GM18526 (cell line): ENCODE data around the gene DMXL2.

Experiments used
- POLR2A ChIP-seq: IDR thresholded peaks from 3 replicates; pipeline ENCODE4 v1.6.1; 2011; ENCODE audit not compliant: insufficient read length; ENCODE audit errors: extremely low read depth

The DMXL2 gene

DNA sequence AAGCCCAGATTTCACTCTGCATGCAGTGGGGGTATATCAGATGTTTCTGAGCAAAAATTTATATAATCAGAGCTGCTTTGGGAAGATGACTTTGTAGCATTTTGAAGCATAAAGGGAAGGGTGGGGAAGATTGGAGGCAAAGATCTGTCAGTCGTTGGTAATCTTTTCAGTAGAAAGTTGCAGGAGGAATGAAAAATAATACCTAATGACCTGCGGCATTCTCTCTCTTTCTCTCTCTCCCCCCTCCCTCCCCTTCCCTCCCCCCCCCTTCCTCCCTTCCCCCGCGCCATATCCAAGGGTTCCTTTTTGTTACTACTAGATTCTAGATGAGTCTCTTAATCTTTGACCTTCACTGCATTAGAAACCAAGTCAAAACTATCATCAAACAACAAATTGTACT is 1.5 kb upstream of the DMXL2 start:
- TF ChIP-seq POLR2A, result no peak

DNA sequence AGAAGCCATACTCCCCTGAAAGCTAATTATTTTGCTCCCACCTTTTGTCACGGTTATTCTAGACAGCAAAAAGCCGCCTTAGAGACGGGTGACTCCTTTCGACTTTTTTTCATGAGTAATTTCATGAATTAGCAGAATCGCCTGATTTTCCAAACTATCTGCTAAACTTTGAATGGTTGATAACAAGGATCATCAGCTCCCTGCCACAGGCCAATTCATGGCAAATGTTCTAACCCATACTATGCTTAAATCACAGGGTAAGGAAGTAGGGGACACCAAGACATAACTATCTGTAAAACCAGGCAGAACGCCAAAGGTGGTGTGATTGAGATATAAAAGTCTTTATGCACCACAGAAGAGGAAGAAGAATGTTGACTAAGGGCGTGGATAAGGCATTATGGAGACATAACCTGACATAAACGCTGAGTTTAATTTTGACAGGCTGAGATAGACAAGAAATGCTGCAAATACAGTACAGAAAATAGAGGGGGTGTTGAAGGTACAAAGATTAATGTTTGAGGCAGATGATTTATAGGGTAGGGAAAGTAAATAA is 891 bp upstream of the DMXL2 start:
- TF ChIP-seq POLR2A, result no peak

DNA sequence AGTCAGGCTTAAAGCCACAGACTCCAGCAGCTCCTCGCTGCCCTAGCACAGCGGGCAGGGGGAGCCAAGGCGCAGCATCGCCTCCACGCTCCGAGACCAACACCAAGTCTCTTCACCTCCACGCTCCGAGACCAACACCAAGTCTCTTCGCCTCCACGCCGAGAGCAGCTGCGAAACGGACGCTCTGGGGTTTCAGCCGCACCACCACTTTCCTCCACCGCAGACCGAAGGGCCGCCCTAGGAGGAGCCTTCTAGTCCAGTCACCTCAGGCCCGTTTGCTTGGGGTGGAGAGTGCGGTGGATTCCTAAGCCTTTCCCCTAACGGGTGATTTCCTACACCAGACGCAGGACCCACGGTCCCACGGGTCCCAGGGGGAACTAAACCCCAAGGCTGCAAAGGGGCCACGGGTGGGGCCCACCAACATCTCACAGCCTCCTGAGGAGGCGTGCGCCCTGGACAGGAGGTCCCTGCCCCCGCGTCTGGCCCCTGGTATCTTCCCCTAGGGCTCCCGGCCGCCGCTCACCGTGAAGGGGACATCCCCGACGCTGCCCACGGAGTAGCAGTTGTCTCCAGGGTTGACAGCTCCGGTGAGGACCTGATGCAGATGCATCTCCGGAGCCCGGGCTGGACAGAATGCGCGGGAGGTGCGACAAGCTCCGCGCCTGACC is 501 bp downstream of the DMXL2 start:
- no peak for TF ChIP-seq POLR2A

DNA sequence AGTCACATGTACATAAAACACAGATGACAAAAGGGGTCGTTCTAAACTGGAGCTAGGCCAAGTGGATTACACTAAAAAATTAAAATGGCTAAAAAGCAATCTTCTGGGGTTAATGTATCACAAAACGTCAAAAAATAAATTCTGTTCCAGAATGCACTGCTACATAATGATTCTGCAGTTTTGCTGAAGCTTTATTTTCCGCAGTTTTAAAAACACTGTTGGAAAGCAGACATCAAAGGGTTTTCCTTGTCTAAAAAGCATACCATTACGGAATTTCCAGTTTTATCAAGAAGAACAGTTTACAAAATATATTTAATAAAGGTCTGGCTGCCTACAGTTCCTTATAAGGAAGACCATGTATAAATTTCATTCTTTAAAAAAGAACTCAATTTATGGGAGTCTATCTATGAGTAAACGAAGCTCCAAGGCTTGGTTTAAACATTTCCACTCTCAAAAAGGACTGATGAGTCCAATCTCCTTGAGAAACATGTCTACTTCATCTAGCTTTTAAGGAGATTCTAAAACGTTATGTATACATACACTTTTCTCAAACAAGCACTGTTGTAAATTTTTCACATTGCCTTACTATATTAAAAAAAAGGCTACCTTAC is 1.3 kb downstream of the DMXL2 start:
- no peak for TF ChIP-seq POLR2A

DNA sequence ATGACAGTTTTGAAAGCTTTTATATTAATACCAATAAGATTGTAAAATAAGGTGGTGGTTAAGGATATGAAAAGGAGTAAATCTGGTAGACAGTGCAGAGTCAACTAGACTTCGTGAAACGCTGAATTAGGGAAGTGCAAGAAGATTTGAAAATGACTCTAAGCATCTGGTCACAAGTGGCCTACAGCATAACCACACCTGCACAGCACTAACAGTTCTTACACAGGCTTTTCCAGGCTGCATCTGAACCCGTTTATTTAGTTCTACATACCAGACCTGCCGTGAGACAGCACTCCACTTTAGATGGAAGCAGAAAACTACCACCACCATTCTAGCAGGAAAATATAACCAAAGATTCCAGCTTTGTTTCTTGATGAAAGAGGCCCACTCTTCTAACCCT is 1.9 kb downstream of the DMXL2 start:
- no peak for TF ChIP-seq POLR2A

DNA sequence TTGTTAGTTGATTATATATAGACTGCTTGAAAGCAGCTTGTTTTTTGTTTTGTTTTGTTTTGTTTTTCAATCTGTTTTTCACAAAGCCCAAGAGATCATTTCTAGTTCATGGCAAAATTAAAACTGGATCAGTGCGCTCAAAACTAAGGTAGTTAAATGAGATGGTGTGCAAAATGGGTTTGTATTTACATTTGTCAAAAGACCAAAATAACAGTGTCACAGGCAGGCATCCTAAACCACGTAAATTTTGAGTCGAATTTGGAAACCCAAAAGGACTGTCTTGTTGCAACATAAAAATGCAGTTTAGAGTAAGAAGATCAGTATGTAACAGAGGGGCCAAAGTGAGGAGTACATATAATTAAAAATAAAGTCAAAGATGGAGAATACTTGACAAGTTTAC is 2.4 kb downstream of the DMXL2 start:
- no peak for TF ChIP-seq POLR2A

DNA sequence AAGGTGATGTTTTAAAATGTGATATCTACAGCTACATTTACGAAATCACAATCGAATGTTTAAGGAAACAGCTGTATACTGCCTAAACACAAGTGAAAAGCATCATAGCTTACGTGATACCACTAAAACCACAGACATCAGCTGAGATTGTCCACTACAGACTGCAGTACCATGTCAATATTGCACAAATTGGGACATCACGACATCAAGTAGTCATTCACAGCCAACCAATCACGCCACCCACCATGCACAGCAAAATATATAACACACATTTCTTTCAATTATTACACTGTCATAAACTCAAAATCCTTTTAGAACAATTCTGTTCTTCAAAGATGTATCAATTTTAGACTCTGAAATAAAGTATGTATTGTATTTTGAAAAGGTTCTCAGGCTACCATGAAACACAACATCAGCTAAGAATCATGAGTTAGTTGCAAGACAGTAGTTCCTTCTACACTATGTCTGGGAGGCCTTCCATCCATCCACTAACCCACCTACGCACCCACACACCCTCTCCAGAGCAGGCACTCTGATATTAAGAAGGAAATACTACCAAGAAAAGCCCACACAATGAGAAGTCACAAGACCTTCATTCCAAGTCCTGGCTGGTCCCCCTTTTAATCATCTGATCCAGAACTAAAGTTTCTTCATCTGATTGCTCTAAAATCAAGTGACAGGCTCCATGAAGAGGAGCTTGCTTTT is 3.1 kb downstream of the DMXL2 start:
- no peak for TF ChIP-seq POLR2A

DNA sequence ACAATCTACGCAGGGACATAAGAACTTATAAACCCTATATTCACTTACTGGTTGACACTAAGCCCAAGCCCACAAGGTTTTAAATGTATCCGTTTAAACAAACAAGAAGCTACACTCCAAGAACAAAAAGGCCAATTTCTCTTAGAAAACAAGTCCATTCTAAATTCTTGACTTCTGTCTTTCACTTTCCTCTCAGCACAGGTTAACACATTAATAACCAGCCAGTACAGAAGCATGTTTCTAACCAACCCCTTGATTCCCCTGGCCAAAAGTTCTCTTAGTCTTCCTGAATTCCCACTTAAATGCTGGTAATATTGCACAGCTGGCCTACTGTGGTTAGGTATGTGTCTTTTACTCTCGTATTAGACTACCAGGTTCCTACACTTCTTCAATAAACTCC is 4.7 kb downstream of the DMXL2 start:
- no peak for TF ChIP-seq POLR2A

DNA sequence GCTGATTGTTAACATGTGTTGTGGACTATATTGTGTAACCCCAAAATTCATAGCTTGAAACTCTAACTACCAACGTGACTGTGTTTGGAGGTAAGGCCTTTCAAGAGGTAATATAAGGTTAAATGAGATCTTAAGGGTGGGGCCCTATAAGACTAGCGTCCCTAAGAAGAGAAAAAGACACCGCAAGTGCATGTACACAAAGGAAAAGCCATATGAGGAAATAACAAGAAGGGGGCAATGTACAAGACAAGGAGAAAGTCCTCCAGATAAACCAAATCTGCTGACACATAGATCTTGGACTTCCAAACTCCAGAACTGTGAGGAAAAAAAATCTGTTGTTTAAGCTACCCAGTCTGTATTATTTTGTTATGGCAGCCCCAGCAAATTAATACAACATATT is 8.6 kb downstream of the DMXL2 start:
- no peak for TF ChIP-seq POLR2A

DNA sequence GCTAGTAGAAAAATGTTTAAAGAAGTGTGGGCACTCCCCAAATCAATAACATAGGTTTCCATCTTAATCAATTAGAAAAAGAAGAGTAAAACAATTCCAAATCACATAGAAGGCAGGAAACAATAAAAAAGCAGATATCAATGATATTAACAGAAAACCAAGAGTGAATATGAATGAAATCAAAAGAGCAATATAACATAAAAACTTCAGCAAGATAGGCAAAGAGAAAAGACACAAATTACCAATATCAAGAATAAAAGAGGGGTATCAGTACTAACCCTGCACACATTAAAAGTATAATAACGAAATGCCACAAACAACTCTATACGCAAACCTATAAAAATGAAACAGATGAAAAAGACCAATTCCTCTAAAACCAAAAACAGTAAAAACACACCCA is 19.6 kb downstream of the DMXL2 start:
- no peak for TF ChIP-seq POLR2A

DNA sequence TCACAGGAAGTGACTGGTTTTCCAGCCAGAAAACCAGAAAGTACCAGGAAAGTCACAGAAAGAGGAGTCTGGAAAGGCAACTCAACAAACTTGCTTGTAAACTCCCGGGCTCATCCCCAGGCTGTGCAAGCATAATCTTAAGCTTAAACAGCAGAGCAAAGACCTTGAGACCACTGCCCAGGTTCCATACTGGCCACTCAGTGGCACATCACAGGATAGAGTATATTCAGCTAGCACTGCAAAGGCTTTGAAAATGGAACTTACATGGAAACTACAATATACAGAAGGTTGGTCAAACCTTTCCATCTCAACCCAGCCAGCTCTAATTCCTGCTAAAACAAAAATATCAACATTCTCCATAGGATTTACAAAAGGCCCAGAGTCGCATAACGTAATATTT is 20.1 kb downstream of the DMXL2 start:
- TF ChIP-seq POLR2A, result no peak

DNA sequence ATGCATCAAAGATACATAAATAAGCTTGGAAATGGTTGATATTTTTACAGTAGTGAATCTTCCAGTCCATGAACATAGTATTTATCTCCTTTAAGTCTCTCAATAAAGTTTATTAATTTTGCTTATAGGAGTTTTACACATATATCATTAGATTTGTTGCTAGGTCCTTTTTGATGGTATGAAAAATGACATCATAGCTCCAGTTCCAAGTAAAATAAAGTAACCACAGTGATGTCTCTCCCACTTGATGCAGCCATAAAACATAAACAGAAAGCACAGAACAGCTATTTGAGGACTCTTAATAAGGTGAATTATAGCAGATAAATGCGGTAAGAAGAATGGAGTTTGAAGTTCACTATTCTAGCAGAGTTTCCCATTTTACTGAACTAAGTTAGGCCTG is 20.8 kb downstream of the DMXL2 start:
- TF ChIP-seq POLR2A, result no peak

DNA sequence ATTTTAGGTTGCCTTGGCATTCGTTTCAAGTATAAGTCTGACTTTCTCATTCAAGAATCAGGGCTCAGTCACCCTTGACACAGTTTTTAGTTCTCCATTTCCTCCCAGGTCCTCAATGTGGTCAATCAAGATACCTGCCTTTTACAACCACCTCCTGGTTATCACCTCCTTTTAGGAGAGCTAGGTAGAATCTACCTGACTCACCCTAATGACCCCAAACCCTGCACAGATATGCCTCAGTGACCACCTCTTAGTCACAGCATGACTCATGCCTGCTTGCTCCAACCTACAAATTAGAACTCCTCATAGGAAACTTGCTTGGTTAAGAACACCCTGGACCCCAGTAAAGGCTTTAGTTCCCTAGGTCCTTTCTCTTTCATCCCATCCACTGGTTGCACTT is 22.5 kb downstream of the DMXL2 start:
- TF ChIP-seq POLR2A, result no peak

DNA sequence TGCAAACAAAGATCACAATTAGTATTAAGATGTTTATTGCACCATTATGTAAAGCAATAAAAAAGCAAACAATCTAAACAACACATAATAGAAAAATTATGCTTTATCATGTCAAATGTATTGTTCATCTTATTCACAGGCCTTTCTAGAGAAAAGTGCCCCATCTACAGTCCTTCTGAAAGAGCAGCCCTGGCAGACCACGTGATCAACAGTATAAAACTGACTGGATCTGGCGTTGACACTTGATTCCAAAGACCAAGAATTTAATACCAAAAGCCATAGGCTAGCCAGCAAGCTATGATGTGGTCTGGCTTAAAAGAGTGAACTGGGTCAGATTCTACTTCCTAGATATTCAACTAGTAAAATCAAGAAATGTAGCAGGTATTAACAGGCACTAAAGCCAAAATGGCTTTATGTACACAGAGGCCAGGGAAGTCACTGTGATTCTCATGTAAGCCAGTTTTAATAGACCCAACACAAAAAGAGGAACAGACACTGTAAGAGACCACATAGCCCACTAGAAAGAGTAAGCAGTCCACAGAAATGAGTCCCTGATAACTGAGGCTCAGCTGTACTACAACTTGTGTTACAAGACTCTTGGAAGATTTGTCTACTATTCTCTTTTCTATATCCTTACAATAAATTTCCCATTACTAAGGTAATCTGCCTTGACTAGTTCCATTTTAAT is 32.5 kb downstream of the DMXL2 start:
- no peak for TF ChIP-seq POLR2A

DNA sequence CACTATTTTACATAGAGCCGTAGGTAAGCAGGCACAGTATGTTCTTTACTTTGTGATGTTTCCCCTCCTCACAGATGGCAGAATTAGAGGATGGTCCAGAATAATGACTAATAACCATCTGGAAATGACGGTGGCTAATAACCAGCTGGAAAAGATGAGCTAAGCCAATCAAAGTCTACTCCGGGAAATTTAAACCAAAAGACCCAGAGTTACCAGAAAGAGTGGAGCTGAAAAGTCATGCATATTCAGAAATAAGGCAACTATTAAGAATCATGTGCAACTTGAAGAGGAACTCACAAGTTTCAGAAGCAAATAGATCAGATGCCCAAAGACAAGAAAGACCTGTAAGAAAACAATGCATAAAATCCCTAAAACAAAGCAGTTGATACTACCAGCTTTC is 33.6 kb downstream of the DMXL2 start:
- TF ChIP-seq POLR2A, result no peak

DNA sequence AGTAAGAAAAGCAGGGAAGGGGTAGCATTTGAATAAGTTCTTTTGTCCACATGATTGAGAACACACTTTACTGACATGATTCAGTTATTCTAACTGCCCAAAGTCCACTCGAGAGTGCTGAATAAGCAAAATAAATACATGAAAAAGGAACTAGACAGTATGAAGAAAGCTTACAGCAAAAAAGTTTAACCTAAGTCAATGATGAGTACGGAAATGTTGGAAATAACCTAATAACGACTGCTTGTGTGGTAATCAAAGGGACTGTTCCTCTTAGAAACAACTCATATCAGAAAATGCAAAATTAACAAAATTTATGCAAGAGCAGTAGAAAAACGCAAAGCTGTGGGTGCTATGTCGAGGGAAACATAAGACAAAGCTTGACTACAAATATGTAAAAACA is 36.6 kb downstream of the DMXL2 start:
- TF ChIP-seq POLR2A, result no peak
